Lower lobe of right lung (tissue), 2 donors: ENCODE measurements around the gene XPO6. TPM values are rescaled to one million over a fixed set of nuclear protein-coding genes. Genes with fewer than 3 reads are reported as not detected.

Experiments
- ATAC-seq, 2 donors: fragments of 200-7000 bp; cut with Tn5 transposase; one replicate each; pipeline ENCODE4 v1.9.1; 2020 to 2022; ENCODE audit warnings: mild to moderate bottlenecking in 2 of 2, moderate library complexity in 2 of 2
- DNase-seq: peaks from one replicate; pipeline ENCODE4 v3.0.0-alpha.2; 2020
- H3K27ac ChIP-seq: fragments of 200-600 bp; one replicate; pipeline ENCODE4 v1.8.0; 2022
- H3K27me3 ChIP-seq: fragments of 200-600 bp; one replicate; pipeline ENCODE4 v1.8.0; 2022; ENCODE audit warnings: low read depth
- H3K36me3 ChIP-seq: fragments of 200-600 bp; one replicate; pipeline ENCODE4 v1.8.0; 2022; ENCODE audit warnings: mild to moderate bottlenecking
- H3K4me1 ChIP-seq: fragments of 200-600 bp; one replicate; pipeline ENCODE4 v1.8.0; 2022
- H3K4me3 ChIP-seq: fragments of 200-600 bp; one replicate; pipeline ENCODE4 v1.8.0; 2022; ENCODE audit warnings: mild to moderate bottlenecking
- H3K9me3 ChIP-seq: fragments of 200-600 bp; one replicate; pipeline ENCODE4 v1.8.0; 2022
- CTCF ChIP-seq: fragments of 200-600 bp; IDR thresholded peaks from one replicate; pipeline ENCODE4 v1.8.0; 2022; ENCODE audit warnings: antibody characterized with exemption, mild to moderate bottlenecking
- intact Hi-C: fragments of 100-400 bp; cut with DNase I; formaldehyde crosslinking; loops from one replicate; pipeline ENCODE4 v1.11.0; 2022
- total RNA-seq: library from RNA; stranded (reverse); fragmentation: NEBNext Ultra II Directional; extraction: Animal tissue kit (Norgen Biotek cat#: 25700); gene quantifications from one replicate; pipeline ENCODE4 v1.2.1, GENCODE V29; 2021
- donor health status: DM: no; HTN: yes; CAD: no; lungs with severe emphysema.

Gene XPO6
- total RNA-seq, 1 donor from 2014 or later: 106 TPM

GRCh38 chr16:28082624-28083023 is 129.1 kb downstream of the XPO6 start:
- DNase-seq (no peak), ATAC-seq (no peak)
- intact Hi-C loops: no loop called here
- no peak overlapping the region for H3K4me3 ChIP-seq
- H3K9me3 ChIP-seq: no peaks in the 10 kb centered on the region
- H3K36me3 ChIP-seq: no peaks in the 10 kb centered on the region
- H3K27ac ChIP-seq: no peak overlapping the region
- H3K27me3 ChIP-seq: no peaks in the 10 kb centered on the region
- H3K4me1 ChIP-seq: no peaks in the 10 kb centered on the region
- no peak for TF ChIP-seq CTCF

GRCh38 chr16:28081391-28081968 is 130.3 kb downstream of the XPO6 start:
- H3K4me3 ChIP-seq: no peak overlapping the region
- ATAC-seq: no peak

GRCh38 chr16:28078261-28078660 is 133.5 kb downstream of the XPO6 start:
- Histone ChIP-seq H3K36me3 (no peaks in the 10 kb centered on the region), H3K4me3 (no peak overlapping the region), H3K9me3 (no peaks in the 10 kb centered on the region), H3K4me1 (no peaks in the 10 kb centered on the region), H3K27ac (no peak overlapping the region), H3K27me3 (peaks cover 6% of the 10 kb centered on the region)
- DNase-seq: no peak
- intact Hi-C loops: no loop called here
- no peak for TF ChIP-seq CTCF
- no peak for ATAC-seq

More at GRCh38 chr16:28081391-28081968, 130.3 kb downstream of the XPO6 start:
- Histone ChIP-seq H3K9me3 (no peaks in the 10 kb centered on the region), H3K27me3 (no peaks in the 10 kb centered on the region), H3K27ac (no peak overlapping the region), H3K4me1 (no peaks in the 10 kb centered on the region), H3K36me3 (no peaks in the 10 kb centered on the region)
- no peak for TF ChIP-seq CTCF
- DNase-seq: no peak
- intact Hi-C loops: no loop called here

- intact Hi-C loops: no loop called here
- H3K36me3 ChIP-seq: no peaks in the 10 kb centered on the region
- DNase-seq (no peak), ATAC-seq (no peak)
- no peaks in the 10 kb centered on the region for H3K4me1 ChIP-seq
- no peak for TF ChIP-seq CTCF
- H3K27me3 ChIP-seq: peaks cover 9% of the 10 kb centered on the region
- H3K27ac ChIP-seq: no peak overlapping the region
- no peaks in the 10 kb centered on the region for H3K9me3 ChIP-seq
- no peak overlapping the region for H3K4me3 ChIP-seq
Measured at GRCh38 chr16:28073836-28074235, 137.9 kb downstream of the XPO6 start.

GRCh38 chr16:28072087-28072486 is 139.7 kb downstream of the XPO6 start:
- H3K4me1 ChIP-seq: no peaks in the 10 kb centered on the region
- no peaks in the 10 kb centered on the region for H3K36me3 ChIP-seq
- H3K4me3 ChIP-seq: no peak overlapping the region
- DNase-seq (no peak), ATAC-seq (no peak)
- peaks cover 9% of the 10 kb centered on the region for H3K27me3 ChIP-seq
- no peak overlapping the region for H3K27ac ChIP-seq
- no peaks in the 10 kb centered on the region for H3K9me3 ChIP-seq
- intact Hi-C loops: no loop called here
- no peak for TF ChIP-seq CTCF
